Adipocyte (in vitro differentiated cells): ENCODE measurements around the gene GAGE12E.
"Not testable (repeated sequence)": the region's sequence is repeated elsewhere in the genome, so short reads cannot be mapped to it uniquely, and the experiment has no call there.

ENCODE experiments used
- DNase-seq: peaks from one replicate; pipeline ENCODE4 v3.0.0-alpha.2; 2015; ENCODE audit warnings: low read depth
- H3K27me3 ChIP-seq: replicated peaks from 2 replicates; pipeline ENCODE4 v1.7.0; 2013; ENCODE audit warnings: mild to moderate bottlenecking, low read length, moderate library complexity; ENCODE audit not compliant: control insufficient read depth, insufficient read depth
- H3K36me3 ChIP-seq: 2 replicates; pipeline ENCODE4 v1.7.0; 2013; ENCODE audit warnings: low read length, mild to moderate bottlenecking, moderate library complexity; ENCODE audit not compliant: control insufficient read depth, insufficient read depth, severe bottlenecking
- H3K4me1 ChIP-seq: 2 replicates; pipeline ENCODE4 v1.7.0; 2013; ENCODE audit warnings: mild to moderate bottlenecking, low read length, moderate library complexity; ENCODE audit not compliant: control insufficient read depth, insufficient read depth
- H3K4me3 ChIP-seq: 2 replicates; pipeline ENCODE4 v1.7.0; 2013; ENCODE audit warnings: mild to moderate bottlenecking, low read length, moderate library complexity
- H3K9ac ChIP-seq: 2 replicates; pipeline ENCODE4 v1.7.0; 2013; ENCODE audit warnings: mild to moderate bottlenecking, low read length, moderate library complexity
- H3K9me3 ChIP-seq: 2 replicates; pipeline ENCODE4 v1.7.0; 2013; ENCODE audit warnings: mild to moderate bottlenecking, low read length, moderate library complexity; ENCODE audit not compliant: control insufficient read depth

Gene GAGE12E

GRCh38 chrX:49598720-49599119 is 47.6 kb downstream of the GAGE12E start, which contains the start of gene GAGE1:
Gene GAGE1, plus strand, starts transcription at chrX:49599020. Its CDS starts 1,155 bp downstream, at chrX:49600175.
- H3K9me3 ChIP-seq, H3K36me3 ChIP-seq: not testable (repeated sequence)

More at GRCh38 chrX:49598720-49599119, 47.6 kb downstream of the GAGE12E start, which contains the start of gene GAGE1:
- not testable (repeated sequence) for H3K27me3 ChIP-seq, H3K9ac ChIP-seq, DNase-seq, H3K4me3 ChIP-seq, H3K4me1 ChIP-seq
